GM12878 (cell line): ENCODE results near the gene CCL3. TPM values are rescaled to one million over a fixed set of nuclear protein-coding genes. Genes with fewer than 3 reads are reported as not detected.

Experiments
- ATAC-seq: fragments of 200-7000 bp; cut with Tn5 transposase; 3 replicates; pipeline ENCODE4 v1.9.1; 2020; ENCODE audit warnings: mild to moderate bottlenecking, moderate library complexity
- BruUV-seq: library from RNA; stranded (reverse); fragments of 400-500 nt; replicated peaks from 2 replicates; lab custom pipeline; 2021; lab: Mats Ljungman, UMichigan
- CTCF ChIA-PET: fragments of 300-600 bp; sonication (Branson Sonifier 250); formaldehyde crosslinking; extraction: SDS; loops from one replicate; lab custom pipeline; 2021; ENCODE audit warnings: inconsistent platforms; lab: Yijun Ruan, JAX
- POLR2A ChIA-PET: fragments of 350-600 bp; formaldehyde crosslinking; extraction: SDS; loops from one replicate; lab custom pipeline; 2021; ENCODE audit warnings: inconsistent platforms; lab: Charles Lee
- RAD21 ChIA-PET: fragments of 300-600 bp; sonication (Branson Sonifier 250); formaldehyde crosslinking; loops from one replicate; lab custom pipeline; 2023; ENCODE audit warnings: antibody characterized with exemption; ENCODE audit not compliant: unreplicated experiment; lab: Charles Lee
- SMC1A ChIA-PET: fragments of 300-600 bp; sonication (Branson Sonifier 250); formaldehyde crosslinking; loops from one replicate; lab custom pipeline; 2023; ENCODE audit not compliant: unreplicated experiment, uncharacterized antibody; lab: Charles Lee
- DNase-seq: peaks from one replicate; pipeline ENCODE4 v3.0.0-alpha.2; 2011; ENCODE audit warnings: low read depth, low spot score
- FAIRE-seq: peaks from 3 replicates; lab custom pipeline; 2011; peaks lifted over from hg19 to GRCh38; lab: Jason Lieb, UNC
- H2AFZ ChIP-seq: 2 replicates; pipeline ENCODE4 v1.6.0; 2011; ENCODE audit warnings: low read depth, low read length, control low read depth; ENCODE audit not compliant: control insufficient read depth
- H3K27ac ChIP-seq: 2 replicates; pipeline ENCODE4 v1.5.1; 2011; ENCODE audit warnings: control low read depth; ENCODE audit not compliant: control insufficient read depth, insufficient read depth
- H3K27me3 ChIP-seq, 2 experiments: replicated peaks in 1 of 2; 2 replicates each; pipeline versions ENCODE4 v1.6.0 to v1.6.1; 2011; ENCODE audit warnings: low read length in 1 of 2; ENCODE audit not compliant: control insufficient read depth in 2 of 2, insufficient read depth in 2 of 2
- H3K36me3 ChIP-seq, 2 experiments: 2 replicates each; pipeline ENCODE4 v1.5.1; 2011; ENCODE audit warnings: low read length in 1 of 2; ENCODE audit not compliant: control insufficient read depth in 2 of 2, insufficient read depth in 2 of 2
- H3K4me1 ChIP-seq: 2 replicates; pipeline ENCODE4 v1.6.1; 2011; ENCODE audit warnings: mild to moderate bottlenecking, low read length, moderate library complexity, mixed read lengths; ENCODE audit not compliant: control insufficient read depth, insufficient read depth
- H3K4me2 ChIP-seq: 2 replicates; pipeline ENCODE4 v1.6.0; 2011; ENCODE audit warnings: control low read depth; ENCODE audit not compliant: control insufficient read depth, insufficient read depth
- H3K4me3 ChIP-seq: fragments of 200-600 bp; sonication (generic); 2 replicates; pipeline ENCODE4 v1.5.1; 2016
- H3K79me2 ChIP-seq: 2 replicates; pipeline ENCODE4 v1.6.0; 2011; ENCODE audit warnings: low read length; ENCODE audit not compliant: control insufficient read depth, insufficient read depth
- H3K9ac ChIP-seq: 2 replicates; pipeline ENCODE4 v1.8.0; 2011; ENCODE audit warnings: low read length, control low read depth, mixed read lengths; ENCODE audit not compliant: control insufficient read depth, insufficient read depth
- H3K9me3 ChIP-seq: replicated peaks from 3 replicates; pipeline ENCODE4 v1.5.1; 2011; ENCODE audit warnings: mild to moderate bottlenecking, low read length; ENCODE audit not compliant: control insufficient read depth, insufficient read depth
- H4K20me1 ChIP-seq: 2 replicates; pipeline ENCODE4 v1.6.0; 2011; ENCODE audit not compliant: control insufficient read depth, insufficient read depth
- BCLAF1 ChIP-seq: fragments of 450-650 bp; IDR thresholded peaks from 2 replicates; pipeline ENCODE4 v1.6.1; 2017; ENCODE audit warnings: antibody characterized with exemption, mild to moderate bottlenecking, moderate library complexity
- CHD1 ChIP-seq: IDR thresholded peaks from 2 replicates; pipeline ENCODE4 v1.6.1; 2012; ENCODE audit warnings: low read depth, low read length, improper control_type of control experiment
- CREB1 ChIP-seq: IDR thresholded peaks from 2 replicates; pipeline ENCODE4 v1.6.1; 2012; ENCODE audit warnings: low read depth, mild to moderate bottlenecking, inconsistent platforms
- ESRRA ChIP-seq: IDR thresholded peaks from 2 replicates; pipeline ENCODE4 v1.6.1; 2012; ENCODE audit warnings: mild to moderate bottlenecking, low read length, improper control_type of control experiment
- LARP7 ChIP-seq: fragments of 450-650 bp; IDR thresholded peaks from 2 replicates; pipeline ENCODE4 v1.6.1; 2017; ENCODE audit warnings: mild to moderate bottlenecking
- MAX ChIP-seq: IDR thresholded peaks from 2 replicates; pipeline ENCODE4 v1.6.1; 2012; ENCODE audit warnings: low read depth, low read length, improper control_type of control experiment
- NFYB ChIP-seq: IDR thresholded peaks from 2 replicates; pipeline ENCODE4 v1.6.1; 2011; ENCODE audit warnings: low read depth, mild to moderate bottlenecking, low read length, improper control_type of control experiment, moderate library complexity; ENCODE audit not compliant: insufficient read depth
- RELA ChIP-seq: fragments of 450-650 bp; IDR thresholded peaks from 2 replicates; pipeline ENCODE4 v1.8.0; 2014; ENCODE audit warnings: borderline replicate concordance; ENCODE audit not compliant: partially characterized antibody
- SIN3A ChIP-seq: IDR thresholded peaks from 2 replicates; pipeline ENCODE4 v1.6.1; 2012; ENCODE audit warnings: low read depth, low read length, improper control_type of control experiment
- YY1 ChIP-seq: IDR thresholded peaks from 2 replicates; pipeline ENCODE4 v1.6.1; 2011; ENCODE audit warnings: low read depth, mild to moderate bottlenecking, low read length
- WGBS: methylation state at CpG from one replicate; pipeline ENCODE4 v1.1.6; 2016; ENCODE audit warnings: low lambda C conversion rate; ENCODE audit not compliant: insufficient replicate concordance, insufficient coverage; ENCODE audit errors: missing lambda C conversion rate; 5-methylcytosine and 5-hydroxymethylcytosine counted together
- in situ Hi-C: fragments of 300-500 bp; cut with MboI; formaldehyde crosslinking; loops from 9 replicates; pipeline ENCODE4 v1.14.3; 2018; ENCODE audit warnings: mixed read lengths
- intact Hi-C: fragments of 100-400 bp; cut with micrococcal nuclease; formaldehyde crosslinking; loops from one replicate; pipeline ENCODE4 v1.14.2; 2022; ENCODE audit not compliant: unreplicated experiment
- polyA plus RNA-seq, 11 experiments: library from polyadenylated mRNA; depleted of rRNA in 4 of 11; unstranded in 6 of 11; stranded (reverse) in 5 of 11; fragments of >200 nt; fragmentation: Nextera tagmentation in 4 of 11; fragmentation: Illumina TruSeq in 1 of 11; extraction: Ambion mirVana in 4 of 11; extraction: Trizol in 1 of 11; gene quantifications; 1 replicate in 1 of 11; 2 replicates in 10 of 11; pipeline versions ENCODE4 v1.2.1 to v1.2.3, GENCODE V29; 2011 to 2016; ENCODE audit warnings: inconsistent platforms in 2 of 11, missing spikeins in 2 of 11, low read depth in 1 of 11
- total RNA-seq, 4 experiments: library from RNA; depleted of rRNA in 3 of 4; stranded (reverse); fragments of >200 nt in 3 of 4; fragmentation: Illumina TruSeq in 1 of 4; extraction: Trizol in 1 of 4; gene quantifications; 2 replicates each; pipeline versions ENCODE4 v1.2.1 to v1.2.3, GENCODE V29; 2013 to 2021

CCL3 gene
- total and polyA plus RNA-seq, 10 of the 15 experiments (the other 5 are each of a cell fraction or from before 2014, with no cell fraction given) = 96.5 to 1,488 (median 199) TPM

GRCh38 chr17:36106493-36106835, 16.5 kb upstream of the CCL3 start (continued):
- TF ChIP-seq BCLAF1 = no peak
- TF ChIP-seq NFYB = no peak

GRCh38 chr17:36105781-36106492, 16.0 kb upstream of the CCL3 start:
- Histone ChIP-seq H3K4me3 (no peak overlapping the region), H3K27ac (no peak overlapping the region), H3K9me3 (peaks cover 1% of the 10 kb centered on the region; the same call in 2 of the 3 replicates), H4K20me1 (no peaks in the 10 kb centered on the region), H3K9ac (no peak overlapping the region), H3K36me3 (no peaks in the 10 kb centered on the region), H2AFZ (no peak overlapping the region), H3K4me1 (peaks cover 19% of the 10 kb centered on the region), H3K79me2 (no peaks in the 10 kb centered on the region), H3K4me2 (no peak overlapping the region), H3K27me3 (no peaks in the 10 kb centered on the region)
- ATAC-seq (no peak), FAIRE-seq (no peak), DNase-seq (no peak)
- 90% methylated on average over 5 of the region's 5 CpGs for WGBS
- ChIA-PET CTCF (interaction anchor here (1.0 to 2.1 kb wide), 4 partner anchors 12 to 137 kb away, joined by 3 to 8 read pairs (median 4); no protein-coding TSS in a partner anchor), RAD21 (interaction anchor here (1.1 to 2.0 kb wide), 4 partner anchors 12 to 43 kb away, joined by 3 to 6 read pairs (median 4); no protein-coding TSS in a partner anchor), SMC1A (interaction anchor here (0.6 to 5.5 kb wide), 8 partner anchors 13 to 75 kb away, joined by 3 to 39 read pairs (median 4); partner anchors contain the start of gene CCL3), POLR2A (interaction anchor here (1.1 kb wide), 1 partner anchor 43 kb away, joined by 3 read pairs; no protein-coding TSS in a partner anchor)
- BruUV-seq = no TSS peak
- in situ Hi-C loops (no loop called here), intact Hi-C loops (no loop called here)
- TF ChIP-seq MAX (no peak), YY1 (no peak), RELA (no peak), SIN3A (no peak), LARP7 (no peak), CREB1 (no peak), CHD1 (no peak), ESRRA (no peak)
